Measurements from ENCODE around the gene SRRM1. TPM values are rescaled to one million over a fixed set of nuclear protein-coding genes. Genes with fewer than 3 reads are reported as not detected.

Gene SRRM1
- total and polyA plus RNA-seq, 10 of the 15 experiments (the other 5 are each of a cell fraction or from before 2014, with no cell fraction given) = 36.8 to 285 (median 126) TPM

DNA sequence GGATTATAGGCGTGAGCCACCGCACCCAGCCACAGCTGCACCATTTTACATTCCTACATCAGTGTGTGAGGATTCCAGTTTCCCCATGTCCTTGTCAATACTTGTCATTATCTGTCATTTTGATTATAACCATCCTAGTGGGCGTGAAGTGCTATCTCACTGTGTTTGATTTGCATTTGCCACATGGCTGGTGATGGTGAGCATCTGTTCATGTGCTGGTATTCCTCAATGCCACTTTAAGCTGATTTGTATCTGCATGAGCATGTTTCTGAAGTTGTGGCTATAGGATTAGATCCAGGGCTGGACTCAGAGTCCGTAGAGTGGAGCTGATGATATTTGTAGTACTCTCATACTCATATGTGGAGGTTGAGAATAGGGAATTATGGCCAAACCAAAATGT lies 36.6 kb downstream of the SRRM1 start:
- H2AFZ ChIP-seq (ENCODE audit: control insufficient read depth, low read depth, low read length) = no peak overlapping the region
- WGBS (ENCODE audit: insufficient coverage, insufficient replicate concordance, low lambda C conversion rate, missing lambda C conversion rate) = 68% methylated on average over 4 of the region's 4 CpGs
- H3K4me3 ChIP-seq = no peak overlapping the region
- ChIA-PET CTCF (interaction anchor here (24.4 kb wide), 1 partner anchor 145 kb away, joined by 655 read pairs; no protein-coding TSS in a partner anchor), RAD21 (ENCODE audit: unreplicated experiment) (no interaction called here), SMC1A (ENCODE audit: uncharacterized antibody, unreplicated experiment) (interaction anchor here (1.3 kb wide), 1 partner anchor 151 kb away, joined by 4 read pairs; no protein-coding TSS in a partner anchor), POLR2A (no interaction called here)
- H3K36me3 ChIP-seq (ENCODE audit: control insufficient read depth in 2 of 2, insufficient read depth in 2 of 2, low read length in 1 of 2) = peaks cover 2 to 4% of the 10 kb centered on the region in 2 experiments; a peak in 1 of 4 replicates
- no TSS peak for BruUV-seq (replicated peaks)
- no peaks in the 10 kb centered on the region for H3K27me3 ChIP-seq (replicated peaks in 1 of 2; ENCODE audit: control insufficient read depth in 2 of 2, insufficient read depth in 2 of 2, low read length in 1 of 2)
- no peak overlapping the region for H3K27ac ChIP-seq (ENCODE audit: control insufficient read depth, insufficient read depth)
- H3K4me1 ChIP-seq (ENCODE audit: control insufficient read depth, insufficient read depth, low read length) = no peaks in the 10 kb centered on the region
- in situ Hi-C loops (cut with MboI) = loop anchor here (10.0 kb wide), 1 partner anchor 525 kb away; no protein-coding TSS in a partner anchor
- FAIRE-seq (no peak), ATAC-seq (no peak), DNase-seq (ENCODE audit: low read depth, low spot score) (no peak)
- no peaks in the 10 kb centered on the region for H4K20me1 ChIP-seq (ENCODE audit: control insufficient read depth, insufficient read depth)
- no peaks in the 10 kb centered on the region for H3K9me3 ChIP-seq (replicated peaks; ENCODE audit: control insufficient read depth, insufficient read depth, low read length)
- no peak for TF ChIP-seq JUND (IDR thresholded peaks at IDR 0.05; ENCODE audit: low read depth, low read length)
- no peak for TF ChIP-seq CEBPB (IDR thresholded peaks at IDR 0.05; ENCODE audit: borderline replicate concordance in 1 of 2, low read depth in 2 of 2, low read length in 2 of 2)
- no peak for TF ChIP-seq DPF2 (IDR thresholded peaks at IDR 0.05)
- no peak for TF ChIP-seq YY1 (IDR thresholded peaks at IDR 0.05; ENCODE audit: low read depth, low read length)
- TF ChIP-seq BCL11A (IDR thresholded peaks at IDR 0.05; ENCODE audit: low read depth, low read length) = no peak
- TF ChIP-seq POLR2AphosphoS2 (IDR thresholded peaks at IDR 0.05; ENCODE audit: low read depth, low read length) = no peak
- TF ChIP-seq RELA (IDR thresholded peaks at IDR 0.05; ENCODE audit: borderline replicate concordance, partially characterized antibody) = no peak
- no peak for TF ChIP-seq FOXM1 (IDR thresholded peaks at IDR 0.05; ENCODE audit: low read depth, low read length)
- TF ChIP-seq IRF4 (IDR thresholded peaks at IDR 0.05; ENCODE audit: low read depth, low read length) = no peak
- TF ChIP-seq CEBPZ (IDR thresholded peaks at IDR 0.05; ENCODE audit: low read depth, low read length) = no peak
- no peak for TF ChIP-seq IKZF2 (IDR thresholded peaks at IDR 0.05)
- TF ChIP-seq ZZZ3 (IDR thresholded peaks at IDR 0.05; ENCODE audit: control insufficient read depth, insufficient read length, low read depth) = no peak
- TF ChIP-seq MAX (IDR thresholded peaks at IDR 0.05; ENCODE audit: low read depth, low read length) = no peak
- TF ChIP-seq STAT1 (conservative IDR thresholded peaks at IDR 0.05) = no peak
- TF ChIP-seq POLR2A (IDR thresholded peaks at IDR 0.05; ENCODE audit: low read depth, low read length) = no peak
- TF ChIP-seq PKNOX1 (IDR thresholded peaks at IDR 0.05) = no peak
- no peak for TF ChIP-seq ZNF384 (IDR thresholded peaks at IDR 0.05; ENCODE audit: borderline replicate concordance, low read depth, low read length)
- no peak for TF ChIP-seq SMC3 (IDR thresholded peaks at IDR 0.05; ENCODE audit: borderline replicate concordance, low read length)
- TF ChIP-seq TCF12 (IDR thresholded peaks at IDR 0.05; ENCODE audit: low read depth, low read length) = no peak
- no peak for TF ChIP-seq NFYB (IDR thresholded peaks at IDR 0.05; ENCODE audit: insufficient read depth, low read depth, low read length)
- no peak overlapping the region for H3K4me2 ChIP-seq (ENCODE audit: control insufficient read depth, insufficient read depth)
- intact Hi-C loops (cut with micrococcal nuclease; ENCODE audit: unreplicated experiment) = no loop called here
- no peak overlapping the region for H3K9ac ChIP-seq (ENCODE audit: control insufficient read depth, insufficient read depth, low read length)
- no peaks in the 10 kb centered on the region for H3K79me2 ChIP-seq (ENCODE audit: control insufficient read depth, insufficient read depth, low read length)
